GM21576 (cell line): ENCODE results near the gene DICER1.

Source experiments
- ATAC-seq: cut with Tn5 transposase; IDR thresholded peaks from one replicate; pipeline ENCODE4 v1.9.1; 2021; ENCODE audit warnings: mild to moderate bottlenecking, moderate library complexity; ENCODE audit not compliant: unreplicated experiment

DICER1 gene

GRCh38 chr14:95043732-95044462, 113.4 kb downstream of the DICER1 start:
- ATAC-seq, result no peak

GRCh38 chr14:95043314-95043713, 114.0 kb downstream of the DICER1 start:
- ATAC-seq, result no peak

GRCh38 chr14:95041477-95042020, 115.8 kb downstream of the DICER1 start:
- ATAC-seq, result no peak

GRCh38 chr14:95040708-95041476, 116.4 kb downstream of the DICER1 start:
- no peak for ATAC-seq

GRCh38 chr14:95039993-95040348, 117.4 kb downstream of the DICER1 start:
- no peak for ATAC-seq

GRCh38 chr14:95039259-95039992, 117.9 kb downstream of the DICER1 start:
- no peak for ATAC-seq

GRCh38 chr14:95038521-95039250, 118.6 kb downstream of the DICER1 start:
- no peak for ATAC-seq

GRCh38 chr14:95037273-95037672, 120.1 kb downstream of the DICER1 start:
- ATAC-seq, result no peak
